K562 (cell line): ENCODE measurements around the gene SLC16A4. TPM values are rescaled to one million over a fixed set of nuclear protein-coding genes. Genes with fewer than 3 reads are reported as not detected.

Source experiments
- ATAC-seq: fragments of 200-7000 bp; cut with Tn5 transposase; 3 replicates; pipeline ENCODE4 v1.9.1; 2020; ENCODE audit warnings: moderate library complexity
- BruUV-seq: library from RNA; stranded (reverse); fragments of 400-500 nt; replicated peaks from 2 replicates; lab custom pipeline; 2021; lab: Mats Ljungman, UMichigan
- CTCF ChIA-PET: fragments of 300-600 bp; formaldehyde crosslinking; extraction: SDS; loops from one replicate; lab custom pipeline; 2021; ENCODE audit warnings: low intra/inter-chr PET ratio; lab: Yijun Ruan, JAX
- POLR2A ChIA-PET: fragments of 300-600, 350-650 bp; sonication (Branson Sonifier 250); formaldehyde crosslinking; extraction: SDS; loops from one replicate; lab custom pipeline; 2021; ENCODE audit warnings: antibody characterized with exemption, inconsistent platforms; lab: Yijun Ruan, JAX
- DNase-seq, 4 experiments: peaks; one replicate each; pipeline versions ENCODE4 v3.0.0 to v3.0.0-alpha.2; 2011 to 2018; ENCODE audit warnings: low spot score in 3 of 4, mixed read lengths in 3 of 4; ENCODE audit errors: extremely low read depth in 1 of 4
- FAIRE-seq: peaks from 2 replicates; lab custom pipeline; 2011; peaks lifted over from hg19 to GRCh38; lab: Jason Lieb, UNC
- H2AFZ ChIP-seq: 2 replicates; pipeline ENCODE4 v1.6.0; 2011; ENCODE audit warnings: low read depth, low read length, control low read depth, inconsistent platforms
- H3K27ac ChIP-seq: fragments of 200-600 bp; 3 replicates; pipeline ENCODE4 v1.8.0; 2011; ENCODE audit warnings: low read depth, mild to moderate bottlenecking, control low read depth, inconsistent platforms, low read length, moderate library complexity, mixed read lengths; ENCODE audit errors: extremely low read depth
- H3K27me3 ChIP-seq, 2 experiments: fragments of 300-600 bp in 1 of 2; 2 replicates in 1 of 2; 3 replicates in 1 of 2; pipeline versions ENCODE4 v1.6.0 to v1.8.0; 2011; ENCODE audit warnings: inconsistent platforms in 2 of 2, low read length in 2 of 2, mild to moderate bottlenecking in 1 of 2, mixed read lengths in 1 of 2, moderate library complexity in 1 of 2; ENCODE audit not compliant: control insufficient read depth in 2 of 2, insufficient read depth in 2 of 2
- H3K36me3 ChIP-seq: fragments of 300-600 bp; 3 replicates; pipeline ENCODE4 v1.8.0; 2011; ENCODE audit warnings: mild to moderate bottlenecking, low read length, inconsistent platforms; ENCODE audit not compliant: control insufficient read depth, insufficient read depth
- H3K4me1 ChIP-seq, 2 experiments: fragments of 200-600 bp in 1 of 2; replicated peaks in 1 of 2; 2 replicates in 1 of 2; 3 replicates in 1 of 2; pipeline versions ENCODE4 v1.5.1 to v1.8.0; 2011; ENCODE audit warnings: inconsistent platforms in 2 of 2, low read length in 2 of 2, mild to moderate bottlenecking in 1 of 2, mixed read lengths in 1 of 2, moderate library complexity in 1 of 2; ENCODE audit not compliant: control insufficient read depth in 2 of 2, insufficient read depth in 2 of 2
- H3K4me2 ChIP-seq: 2 replicates; pipeline ENCODE4 v1.6.1; 2011; ENCODE audit warnings: low read length, control low read depth, inconsistent platforms, mixed read lengths; ENCODE audit not compliant: insufficient read depth
- H3K4me3 ChIP-seq: fragments of 200-600 bp; sonication (generic), shearing (Covaris generic); 2 replicates; pipeline ENCODE4 v1.5.1; 2016; ENCODE audit warnings: control low read depth, inconsistent platforms
- H3K79me2 ChIP-seq: fragments of 200-600 bp; 3 replicates; pipeline ENCODE4 v1.8.0; 2011; ENCODE audit warnings: low read length, inconsistent platforms; ENCODE audit not compliant: control insufficient read depth, insufficient read depth
- H3K9ac ChIP-seq, 2 experiments: 2 replicates each; pipeline versions ENCODE4 v1.6.0 to v1.6.1; 2011; ENCODE audit warnings: low read depth in 2 of 2, low read length in 2 of 2, control low read depth in 1 of 2, inconsistent platforms in 1 of 2, mild to moderate bottlenecking in 1 of 2, mixed read lengths in 1 of 2; ENCODE audit not compliant: insufficient read depth in 1 of 2
- H3K9me1 ChIP-seq: one replicate; pipeline ENCODE4 v1.6.0; 2011; ENCODE audit warnings: inconsistent platforms, mild to moderate bottlenecking, low read length, moderate library complexity; ENCODE audit not compliant: control insufficient read depth, insufficient read depth
- H3K9me3 ChIP-seq: replicated peaks from 2 replicates; pipeline ENCODE4 v1.5.1; 2011; ENCODE audit warnings: low read depth, low read length, inconsistent platforms; ENCODE audit not compliant: control insufficient read depth, insufficient read depth
- H4K20me1 ChIP-seq: replicated peaks from 2 replicates; pipeline ENCODE4 v1.6.1; 2011; ENCODE audit warnings: low read length, inconsistent platforms, mixed read lengths; ENCODE audit not compliant: control insufficient read depth, insufficient read depth
- CBFA2T2 ChIP-seq: fragments of 450-650 bp; conservative IDR thresholded peaks from 2 replicates; pipeline ENCODE4 v1.6.1; 2017; ENCODE audit warnings: mild to moderate bottlenecking
- FOXJ2 ChIP-seq: fragments of 200-800 bp; sonication (Bioruptor generic); IDR thresholded peaks from 2 replicates; pipeline ENCODE4 v1.6.1; 2016; ENCODE audit warnings: missing genetic modification characterization, missing compliant biosample characterization
- FOXJ3 ChIP-seq: sonication (generic); formaldehyde crosslinking; IDR thresholded peaks from 2 replicates; pipeline ENCODE4 v1.4.0; 2020; ENCODE audit warnings: mild to moderate bottlenecking, missing genetic modification reagents
- RAD51 ChIP-seq: fragments of 450-650 bp; IDR thresholded peaks from 2 replicates; pipeline ENCODE4 v1.7.1; 2016; ENCODE audit warnings: low read depth, mild to moderate bottlenecking, borderline replicate concordance
- TOE1 ChIP-seq, 2 experiments: fragments of 450-650 bp in 1 of 2; sonication (generic) in 1 of 2; formaldehyde crosslinking in 1 of 2; IDR thresholded peaks; 2 replicates each; pipeline versions ENCODE4 v1.7.1 to v1.8.0; 2016 to 2022; ENCODE audit warnings: borderline replicate concordance in 2 of 2, mild to moderate bottlenecking in 2 of 2, antibody characterized with exemption in 1 of 2, inconsistent platforms in 1 of 2, low read depth in 1 of 2, missing genetic modification reagents in 1 of 2, moderate library complexity in 1 of 2
- WGBS: fragments of 100-300 bp; shearing (Covaris generic); methylation state at CpG from one replicate; pipeline ENCODE4 v1.1.6; 2016; ENCODE audit warnings: low coverage, mixed read lengths; ENCODE audit not compliant: insufficient coverage; ENCODE audit errors: missing lambda C conversion rate; 5-methylcytosine and 5-hydroxymethylcytosine counted together
- in situ Hi-C: fragments of 300-500 bp; cut with MboI; formaldehyde crosslinking; loops from 4 replicates; pipeline ENCODE4 v1.15.0; 2018; ENCODE audit warnings: inconsistent platforms, mixed read lengths
- intact Hi-C: fragments of 100-400 bp; cut with micrococcal nuclease; formaldehyde crosslinking; loops from 2 replicates; pipeline ENCODE4 v1.14.2; 2022
- polyA plus RNA-seq, 8 experiments: library from polyadenylated mRNA; depleted of rRNA in 4 of 8; stranded (reverse) in 5 of 8; unstranded in 3 of 8; fragments of >200 nt; fragmentation: Nextera tagmentation in 2 of 8; fragmentation: Illumina TruSeq in 1 of 8; extraction: Ambion mirVana in 2 of 8; extraction: Trizol in 1 of 8; gene quantifications; 2 replicates each; pipeline versions ENCODE4 v1.2.1 to v1.2.3, GENCODE V29; 2011 to 2014; ENCODE audit warnings: inconsistent platforms in 1 of 8, missing spikeins in 1 of 8
- total RNA-seq, 7 experiments: library from RNA; depleted of rRNA in 6 of 7; stranded (reverse); fragments of >200 nt in 6 of 7; fragmentation: Illumina TruSeq in 2 of 7; extraction: Trizol in 2 of 7; gene quantifications; 2 replicates each; pipeline versions ENCODE4 v1.2.1 to v1.2.3, GENCODE V29; 2011 to 2021; ENCODE audit warnings: low replicate concordance in 1 of 7
- TF ChIP-seq, protein P1 (sequence below): fragments of 450-650 bp; formaldehyde crosslinking; IDR thresholded peaks from 2 replicates; pipeline ENCODE4 v1.4.0; 2020; ENCODE audit warnings: mild to moderate bottlenecking, mixed read lengths

Gene SLC16A4
- total and polyA plus RNA-seq, 9 of the 15 experiments (the other 6 are each of a cell fraction or from before 2014, with no cell fraction given), result 0.04 to 0.31 (median 0.18) TPM; not detected in 1

DNA sequence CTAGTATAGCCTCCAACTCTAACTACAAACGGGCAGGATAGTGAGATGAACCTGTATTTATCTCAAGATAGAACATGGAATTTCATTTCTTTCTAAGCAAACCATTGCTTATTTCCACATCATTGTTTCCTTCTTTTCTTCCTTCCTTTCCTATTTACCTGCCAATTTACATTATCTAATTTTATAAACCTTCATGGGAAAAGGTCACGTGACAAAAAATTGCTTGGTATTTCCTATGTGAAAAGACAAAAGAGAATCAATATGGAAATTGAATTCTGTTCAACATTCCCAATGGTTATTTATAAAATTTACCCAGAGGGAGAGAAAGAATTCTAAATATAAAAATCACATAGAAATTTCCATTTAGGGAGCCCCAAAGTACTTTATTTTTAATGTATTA is 74.1 kb downstream of the SLC16A4 start:
- Histone ChIP-seq H3K36me3 (no peaks in the 10 kb centered on the region), H4K20me1 (0 out of 2 replicates have a peak, but pooled peaks cover 6% of the 10 kb centered on the region), H3K9me1 (no peaks in the 10 kb centered on the region), H3K4me1 (no peaks in the 10 kb centered on the region), H3K4me2 (no peak overlapping the region), H3K4me3 (no peak overlapping the region), H2AFZ (no peak overlapping the region), H3K27me3 (no peaks in the 10 kb centered on the region; a peak in 1 of 5 replicates), H3K9me3 (no peaks in the 10 kb centered on the region), H3K79me2 (no peaks in the 10 kb centered on the region), H3K9ac (no peak overlapping the region), H3K27ac (no peak overlapping the region)
- ATAC-seq, result no peak
- 21% methylated on average over 2 of the region's 2 CpGs for WGBS
- intact Hi-C loops (loop anchor here (5.0 kb wide), 1 partner anchor 141 kb away; no protein-coding TSS in a partner anchor), in situ Hi-C loops (no loop called here)
- FAIRE-seq, result no peak
- CTCF ChIA-PET, result no interaction called here
- TF ChIP-seq TOE1 (IDR thresholded peaks at IDR 0.05; ENCODE audit: borderline replicate concordance), result peak; percentile 61; the same call in 1 of the 2 replicates
- no peak for TF ChIP-seq TOE1 (CRISPR knock-in tag; IDR thresholded peaks at IDR 0.05; ENCODE audit: borderline replicate concordance, low read depth)
- no peak for TF ChIP-seq FOXJ3 (CRISPR knock-in tag)
- peak; percentile 81 for TF ChIP-seq RAD51
- TF ChIP-seq CBFA2T2, result peak; percentile 42
- TF ChIP-seq, protein P1, sequence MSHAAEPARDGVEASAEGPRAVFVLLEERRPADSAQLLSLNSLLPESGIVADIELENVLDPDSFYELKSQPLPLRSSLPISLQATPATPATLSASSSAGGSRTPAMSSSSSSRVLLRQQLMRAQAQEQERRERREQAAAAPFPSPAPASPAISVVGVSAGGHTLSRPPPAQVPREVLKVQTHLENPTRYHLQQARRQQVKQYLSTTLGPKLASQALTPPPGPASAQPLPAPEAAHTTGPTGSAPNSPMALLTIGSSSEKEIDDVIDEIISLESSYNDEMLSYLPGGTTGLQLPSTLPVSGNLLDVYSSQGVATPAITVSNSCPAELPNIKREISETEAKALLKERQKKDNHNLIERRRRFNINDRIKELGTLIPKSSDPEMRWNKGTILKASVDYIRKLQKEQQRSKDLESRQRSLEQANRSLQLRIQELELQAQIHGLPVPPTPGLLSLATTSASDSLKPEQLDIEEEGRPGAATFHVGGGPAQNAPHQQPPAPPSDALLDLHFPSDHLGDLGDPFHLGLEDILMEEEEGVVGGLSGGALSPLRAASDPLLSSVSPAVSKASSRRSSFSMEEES (CRISPR knock-in tag), result peak; percentile 80
- no peak for TF ChIP-seq FOXJ2 (tag)
- no peak for DNase-seq
- POLR2A ChIA-PET, result interaction anchor here (1.2 to 3.5 kb wide), 2 partner anchors 11 to 22 kb away, joined by 4 to 20 read pairs; partner anchors contain the start of gene RBM15
- BruUV-seq, result no TSS peak

Other genes with a start within 250 kb of the SLC16A4 start
- gene SLC6A17, start 240.5 kb downstream of the SLC16A4 start, total RNA-seq (2014; rRNA removed), result not detected in 2 replicates
- not detected in 2 replicates for gene SLC6A17, start 240.5 kb downstream of the SLC16A4 start, total RNA-seq (2014; rRNA removed; fragmentation: Illumina TruSeq; extraction: Trizol)
- not detected in 2 replicates for gene SLC6A17, start 240.5 kb downstream of the SLC16A4 start, total RNA-seq (2015; rRNA removed; fragmentation: Illumina TruSeq; extraction: Trizol)
- gene SLC6A17, start 240.5 kb downstream of the SLC16A4 start, total RNA-seq (2021), result not detected in 2 replicates
- not detected in 2 replicates for gene SLC6A17, start 240.5 kb downstream of the SLC16A4 start, polyA plus RNA-seq (2011; rRNA removed)
- not detected in 2 replicates for gene SLC6A17, start 240.5 kb downstream of the SLC16A4 start, polyA plus RNA-seq (2014; fragmentation: Illumina TruSeq; extraction: Trizol)
- not detected for gene SLC6A17, start 240.5 kb downstream of the SLC16A4 start, polyA plus RNA-seq (2014; fragmentation: Nextera tagmentation; extraction: Ambion mirVana)
- not detected in 2 replicates for gene SLC6A17, start 240.5 kb downstream of the SLC16A4 start, polyA plus RNA-seq (2014; rRNA removed)
- gene KCNC4, start 180.7 kb downstream of the SLC16A4 start, total RNA-seq (2014; rRNA removed), result 0.73 and 2.3 TPM in 2 replicates
- 0.13 and 0.33 TPM in 2 replicates for gene KCNC4, start 180.7 kb downstream of the SLC16A4 start, total RNA-seq (2014; rRNA removed; fragmentation: Illumina TruSeq; extraction: Trizol)
- gene KCNC4, start 180.7 kb downstream of the SLC16A4 start, total RNA-seq (2015; rRNA removed; fragmentation: Illumina TruSeq; extraction: Trizol), result 0.53 and 0.62 TPM in 2 replicates
- 1.8 and 2.0 TPM in 2 replicates for gene KCNC4, start 180.7 kb downstream of the SLC16A4 start, total RNA-seq (2021)
- gene KCNC4, start 180.7 kb downstream of the SLC16A4 start, polyA plus RNA-seq (2011; rRNA removed), result 0.81 and 1.2 TPM in 2 replicates
- gene KCNC4, start 180.7 kb downstream of the SLC16A4 start, polyA plus RNA-seq (2014; fragmentation: Illumina TruSeq; extraction: Trizol), result 0.64 and 0.79 TPM in 2 replicates
- under 1 TPM; 0.07 to 0.13 TPM for gene KCNC4, start 180.7 kb downstream of the SLC16A4 start, polyA plus RNA-seq (2014; fragmentation: Nextera tagmentation; extraction: Ambion mirVana)
- gene KCNC4, start 180.7 kb downstream of the SLC16A4 start, polyA plus RNA-seq (2014; rRNA removed), result 0.90 and 1.2 TPM in 2 replicates
- gene RBM15, start 51.6 kb downstream of the SLC16A4 start, total RNA-seq (2014; rRNA removed), result 63.4 and 67.7 TPM in 2 replicates
- gene RBM15, start 51.6 kb downstream of the SLC16A4 start, total RNA-seq (2014; rRNA removed; fragmentation: Illumina TruSeq; extraction: Trizol), result 43.4 and 45.3 TPM in 2 replicates
- gene RBM15, start 51.6 kb downstream of the SLC16A4 start, total RNA-seq (2015; rRNA removed; fragmentation: Illumina TruSeq; extraction: Trizol), result 57.6 and 58.3 TPM in 2 replicates
- gene RBM15, start 51.6 kb downstream of the SLC16A4 start, total RNA-seq (2021), result 53.4 and 56.1 TPM in 2 replicates
- 28.2 and 32.1 TPM in 2 replicates for gene RBM15, start 51.6 kb downstream of the SLC16A4 start, polyA plus RNA-seq (2011; rRNA removed)
- gene RBM15, start 51.6 kb downstream of the SLC16A4 start, polyA plus RNA-seq (2014; fragmentation: Illumina TruSeq; extraction: Trizol), result 16.9 and 17.1 TPM in 2 replicates
- 1 to 10 TPM; 2.4 to 4.7 TPM for gene RBM15, start 51.6 kb downstream of the SLC16A4 start, polyA plus RNA-seq (2014; fragmentation: Nextera tagmentation; extraction: Ambion mirVana)
- 25.2 and 29.1 TPM in 2 replicates for gene RBM15, start 51.6 kb downstream of the SLC16A4 start, polyA plus RNA-seq (2014; rRNA removed)
- gene LAMTOR5, start 16.7 kb upstream of the SLC16A4 start, total RNA-seq (2014; rRNA removed), result 191 and 206 TPM in 2 replicates
- 123 and 130 TPM in 2 replicates for gene LAMTOR5, start 16.7 kb upstream of the SLC16A4 start, total RNA-seq (2014; rRNA removed; fragmentation: Illumina TruSeq; extraction: Trizol)
- 107 and 118 TPM in 2 replicates for gene LAMTOR5, start 16.7 kb upstream of the SLC16A4 start, total RNA-seq (2015; rRNA removed; fragmentation: Illumina TruSeq; extraction: Trizol)
- gene LAMTOR5, start 16.7 kb upstream of the SLC16A4 start, total RNA-seq (2021), result 169 and 198 TPM in 2 replicates
- 537 and 538 TPM in 2 replicates for gene LAMTOR5, start 16.7 kb upstream of the SLC16A4 start, polyA plus RNA-seq (2011; rRNA removed)
- 229 and 241 TPM in 2 replicates for gene LAMTOR5, start 16.7 kb upstream of the SLC16A4 start, polyA plus RNA-seq (2014; fragmentation: Illumina TruSeq; extraction: Trizol)
- gene LAMTOR5, start 16.7 kb upstream of the SLC16A4 start, polyA plus RNA-seq (2014; fragmentation: Nextera tagmentation; extraction: Ambion mirVana), result 100 to 1,000 TPM; 648 to 712 TPM
- 320 and 438 TPM in 2 replicates for gene LAMTOR5, start 16.7 kb upstream of the SLC16A4 start, polyA plus RNA-seq (2014; rRNA removed)
- not detected in 2 replicates for gene PROK1, start 60.1 kb upstream of the SLC16A4 start, total RNA-seq (2014; rRNA removed)
- gene PROK1, start 60.1 kb upstream of the SLC16A4 start, total RNA-seq (2014; rRNA removed; fragmentation: Illumina TruSeq; extraction: Trizol), result not detected in 2 replicates
- not detected in 2 replicates for gene PROK1, start 60.1 kb upstream of the SLC16A4 start, total RNA-seq (2015; rRNA removed; fragmentation: Illumina TruSeq; extraction: Trizol)
- gene PROK1, start 60.1 kb upstream of the SLC16A4 start, total RNA-seq (2021), result not detected in 2 replicates
- 0.09 TPM in 1 of 2 replicates, not detected in the other for gene PROK1, start 60.1 kb upstream of the SLC16A4 start, polyA plus RNA-seq (2011; rRNA removed)
- not detected in 2 replicates for gene PROK1, start 60.1 kb upstream of the SLC16A4 start, polyA plus RNA-seq (2014; fragmentation: Illumina TruSeq; extraction: Trizol)
- not detected for gene PROK1, start 60.1 kb upstream of the SLC16A4 start, polyA plus RNA-seq (2014; fragmentation: Nextera tagmentation; extraction: Ambion mirVana)
- 0.15 TPM in 1 of 2 replicates, not detected in the other for gene PROK1, start 60.1 kb upstream of the SLC16A4 start, polyA plus RNA-seq (2014; rRNA removed)
- not detected in 2 replicates for gene KCNA10, start 128.1 kb upstream of the SLC16A4 start, total RNA-seq (2014; rRNA removed)
- gene KCNA10, start 128.1 kb upstream of the SLC16A4 start, total RNA-seq (2014; rRNA removed; fragmentation: Illumina TruSeq; extraction: Trizol), result not detected in 2 replicates
- not detected in 2 replicates for gene KCNA10, start 128.1 kb upstream of the SLC16A4 start, total RNA-seq (2015; rRNA removed; fragmentation: Illumina TruSeq; extraction: Trizol)
- not detected in 2 replicates for gene KCNA10, start 128.1 kb upstream of the SLC16A4 start, total RNA-seq (2021)
- not detected in 2 replicates for gene KCNA10, start 128.1 kb upstream of the SLC16A4 start, polyA plus RNA-seq (2011; rRNA removed)
- gene KCNA10, start 128.1 kb upstream of the SLC16A4 start, polyA plus RNA-seq (2014; fragmentation: Illumina TruSeq; extraction: Trizol), result not detected in 2 replicates
- not detected for gene KCNA10, start 128.1 kb upstream of the SLC16A4 start, polyA plus RNA-seq (2014; fragmentation: Nextera tagmentation; extraction: Ambion mirVana)
- gene KCNA10, start 128.1 kb upstream of the SLC16A4 start, polyA plus RNA-seq (2014; rRNA removed), result not detected in 2 replicates
- not detected in 2 replicates for gene KCNA2, start 215.3 kb upstream of the SLC16A4 start, total RNA-seq (2014; rRNA removed)
- not detected in 2 replicates for gene KCNA2, start 215.3 kb upstream of the SLC16A4 start, total RNA-seq (2014; rRNA removed; fragmentation: Illumina TruSeq; extraction: Trizol)
- not detected in 2 replicates for gene KCNA2, start 215.3 kb upstream of the SLC16A4 start, total RNA-seq (2015; rRNA removed; fragmentation: Illumina TruSeq; extraction: Trizol)
- not detected in 2 replicates for gene KCNA2, start 215.3 kb upstream of the SLC16A4 start, total RNA-seq (2021)
- not detected in 2 replicates for gene KCNA2, start 215.3 kb upstream of the SLC16A4 start, polyA plus RNA-seq (2011; rRNA removed)
- not detected in 2 replicates for gene KCNA2, start 215.3 kb upstream of the SLC16A4 start, polyA plus RNA-seq (2014; fragmentation: Illumina TruSeq; extraction: Trizol)
- not detected for gene KCNA2, start 215.3 kb upstream of the SLC16A4 start, polyA plus RNA-seq (2014; fragmentation: Nextera tagmentation; extraction: Ambion mirVana)
- not detected in 2 replicates for gene KCNA2, start 215.3 kb upstream of the SLC16A4 start, polyA plus RNA-seq (2014; rRNA removed)